Measurements from ENCODE around the gene CFAP100.

Gene CFAP100

GRCh38 chr3:126399756-126400155 is 5.0 kb downstream of the CFAP100 start:
- DNase-seq (ENCODE audit: low read depth, low spot score): no peak

- no peak for DNase-seq (ENCODE audit: low read depth, low spot score)
Measured at GRCh38 chr3:126401611-126402160, 7.0 kb downstream of the CFAP100 start.

- DNase-seq (ENCODE audit: low read depth, low spot score): no peak
Measured at GRCh38 chr3:126402178-126402577, 7.5 kb downstream of the CFAP100 start.

- DNase-seq (ENCODE audit: low read depth, low spot score): no peak
Measured at GRCh38 chr3:126402666-126403302, 8.1 kb downstream of the CFAP100 start.

- no peak for DNase-seq (ENCODE audit: low read depth, low spot score)
Measured at GRCh38 chr3:126406389-126407296, 11.9 kb downstream of the CFAP100 start.

- no peak for DNase-seq (ENCODE audit: low read depth, low spot score)
Measured at GRCh38 chr3:126407412-126408044, 12.8 kb downstream of the CFAP100 start.

GRCh38 chr3:126408099-126408498 is 13.4 kb downstream of the CFAP100 start:
- DNase-seq (ENCODE audit: low read depth, low spot score): no peak

GRCh38 chr3:126412841-126413692 is 18.4 kb downstream of the CFAP100 start:
- DNase-seq (ENCODE audit: low read depth, low spot score): no peak

- DNase-seq (ENCODE audit: low read depth, low spot score): no peak
Measured at GRCh38 chr3:126413693-126414080, 19.0 kb downstream of the CFAP100 start.

GRCh38 chr3:126414406-126414805 is 19.7 kb downstream of the CFAP100 start:
- no peak for DNase-seq (ENCODE audit: low read depth, low spot score)

GRCh38 chr3:126414961-126415660 is 20.4 kb downstream of the CFAP100 start:
- DNase-seq (ENCODE audit: low read depth, low spot score): no peak

- no peak for DNase-seq (ENCODE audit: low read depth, low spot score)
Measured at GRCh38 chr3:126415661-126416591, 21.2 kb downstream of the CFAP100 start.

- no peak for DNase-seq (ENCODE audit: low read depth, low spot score)
Measured at GRCh38 chr3:126416943-126417342, 22.2 kb downstream of the CFAP100 start.

GRCh38 chr3:126417515-126417914 is 22.8 kb downstream of the CFAP100 start:
- no peak for DNase-seq (ENCODE audit: low read depth, low spot score)

GRCh38 chr3:126417981-126418530 is 23.3 kb downstream of the CFAP100 start:
- DNase-seq (ENCODE audit: low read depth, low spot score): no peak

- DNase-seq (ENCODE audit: low read depth, low spot score): no peak
Measured at GRCh38 chr3:126418661-126419131, 24.0 kb downstream of the CFAP100 start.

- no peak for DNase-seq (ENCODE audit: low read depth, low spot score)
Measured at GRCh38 chr3:126419151-126419703, 24.5 kb downstream of the CFAP100 start.

GRCh38 chr3:126419886-126420786 is 25.4 kb downstream of the CFAP100 start:
- no peak for DNase-seq (ENCODE audit: low read depth, low spot score)

Data from astrocyte of the hippocampus (primary cell).